SU-DHL-6 (cell line): ENCODE data around the gene THSD7A.

Source experiments
- H2AFZ ChIP-seq: fragments of 200-600 bp; sonication (generic); 2 replicates; pipeline ENCODE4 v1.6.1; 2014; ENCODE audit warnings: low read depth, mild to moderate bottlenecking, moderate library complexity, mixed read lengths, antibody characterized with exemption, low read length; ENCODE audit not compliant: severe bottlenecking
- H3F3A ChIP-seq: fragments of 200-600 bp; shearing (Covaris generic); 2 replicates; pipeline ENCODE4 v1.6.0; 2016; ENCODE audit warnings: antibody characterized with exemption, mild to moderate bottlenecking; ENCODE audit not compliant: insufficient read depth
- H3K27ac ChIP-seq: fragments of 200-600 bp; sonication (generic); 2 replicates; pipeline ENCODE4 v1.5.1; 2016; ENCODE audit warnings: low read depth, mild to moderate bottlenecking, low read length, moderate library complexity, mixed read lengths
- H3K27me3 ChIP-seq: fragments of 200-600 bp; sonication (generic), shearing (Covaris generic); 2 replicates; pipeline ENCODE4 v1.6.0; 2014; ENCODE audit warnings: mild to moderate bottlenecking, low read length
- H3K36me3 ChIP-seq: fragments of 200-600 bp; sonication (generic); 2 replicates; pipeline ENCODE4 v1.6.1; 2014; ENCODE audit warnings: mild to moderate bottlenecking, low read length, mixed read lengths
- H3K4me2 ChIP-seq: fragments of 300-600, 200-600 bp; shearing (Covaris generic), sonication (generic); 2 replicates; pipeline ENCODE4 v1.6.0; 2014; ENCODE audit warnings: low read length, low read depth, mild to moderate bottlenecking; ENCODE audit not compliant: poor library complexity, severe bottlenecking
- H3K4me3 ChIP-seq: fragments of 200-600 bp; sonication (generic); 2 replicates; pipeline ENCODE4 v1.5.1; 2014; ENCODE audit warnings: antibody characterized with exemption, low read length, mild to moderate bottlenecking, mixed read lengths; ENCODE audit not compliant: insufficient read depth, poor library complexity, severe bottlenecking
- H3K79me2 ChIP-seq: fragments of 200-600 bp; sonication (generic); 2 replicates; pipeline ENCODE4 v1.6.1; 2014; ENCODE audit warnings: mild to moderate bottlenecking, low read length, moderate library complexity; ENCODE audit not compliant: insufficient read depth
- H3K9ac ChIP-seq: fragments of 200-600 bp; sonication (generic); 2 replicates; pipeline ENCODE4 v1.7.0; 2014; ENCODE audit warnings: mild to moderate bottlenecking, low read length
- H3K9me2 ChIP-seq: fragments of 200-600 bp; sonication (generic); replicated peaks from 2 replicates; pipeline ENCODE4 v1.6.1; 2014; ENCODE audit warnings: low read length; ENCODE audit not compliant: insufficient read depth
- H3K9me3 ChIP-seq: fragments of 200-600 bp; sonication (generic); 2 replicates; pipeline ENCODE4 v1.6.1; 2014; ENCODE audit warnings: low read length, mixed read lengths; ENCODE audit not compliant: insufficient read depth
- H4K20me1 ChIP-seq: fragments of 200-600 bp; sonication (generic); 2 replicates; pipeline ENCODE4 v1.6.1; 2014; ENCODE audit warnings: low read depth, mild to moderate bottlenecking, antibody characterized with exemption, low read length, moderate library complexity, mixed read lengths
- EZH2phosphoT487 ChIP-seq: fragments of 200-600 bp; sonication (generic), shearing (Covaris generic); conservative IDR thresholded peaks from 2 replicates; pipeline ENCODE4 v1.6.1; 2018; ENCODE audit warnings: mild to moderate bottlenecking, antibody characterized with exemption, low read length, moderate library complexity, mixed read lengths
- TF ChIP-seq, protein P1 (sequence below): fragments of 200-600 bp; sonication (generic); IDR thresholded peaks from one replicate; pipeline ENCODE4 v1.5.1; 2017; ENCODE audit warnings: antibody characterized with exemption, mild to moderate bottlenecking, low read length, moderate library complexity; ENCODE audit not compliant: insufficient read depth, poor library complexity, severe bottlenecking

The THSD7A gene

DNA sequence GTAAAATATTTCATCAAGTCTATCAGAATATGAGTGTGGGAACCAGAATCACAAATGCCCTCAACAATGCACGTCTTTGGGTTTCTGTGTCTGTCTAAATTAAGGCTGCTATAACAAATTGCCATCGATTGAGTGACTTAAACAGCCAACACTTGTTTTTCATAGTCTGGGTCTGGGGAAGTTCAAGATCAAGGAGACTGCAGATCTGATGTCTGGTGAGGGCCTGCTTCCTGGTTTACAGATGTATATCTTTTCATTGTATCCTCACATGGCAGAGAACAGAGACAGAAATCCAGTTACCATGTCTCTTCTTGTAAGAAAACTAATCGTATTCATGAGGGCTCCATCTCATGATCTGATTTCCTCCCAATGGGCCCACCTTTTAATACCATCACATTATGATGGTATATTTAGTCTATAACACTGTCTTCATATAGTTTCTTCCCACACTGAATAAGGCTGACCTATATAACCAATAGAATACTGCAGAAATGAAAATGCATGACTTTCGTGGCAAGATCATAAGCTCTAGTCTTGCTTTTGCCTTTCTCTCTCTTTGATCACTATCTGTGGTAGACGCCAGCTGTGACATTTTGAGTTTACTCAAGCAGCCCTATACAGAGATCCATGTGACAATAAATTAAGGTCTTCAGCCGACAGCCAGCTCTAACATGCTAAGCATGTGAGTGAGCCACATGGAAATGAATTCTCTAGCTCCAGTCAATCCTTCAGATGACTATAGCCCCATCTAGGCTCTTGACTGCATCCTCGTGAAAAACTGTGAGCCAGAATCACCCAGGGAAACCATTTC is 51.9 kb downstream of the THSD7A start:
- Histone ChIP-seq H3K9me2 (no peaks in the 10 kb centered on the region), H3K9me3 (no peaks in the 10 kb centered on the region), H3K36me3 (no peaks in the 10 kb centered on the region), H4K20me1 (no peaks in the 10 kb centered on the region), H3K4me3 (no peak overlapping the region), H3K27ac (no peak overlapping the region), H3K79me2 (no peaks in the 10 kb centered on the region), H3F3A (no peaks in the 10 kb centered on the region), H2AFZ (no peak overlapping the region), H3K4me2 (no peak overlapping the region), H3K9ac (no peak overlapping the region), H3K27me3 (no peaks in the 10 kb centered on the region)
- TF ChIP-seq, protein P1, sequence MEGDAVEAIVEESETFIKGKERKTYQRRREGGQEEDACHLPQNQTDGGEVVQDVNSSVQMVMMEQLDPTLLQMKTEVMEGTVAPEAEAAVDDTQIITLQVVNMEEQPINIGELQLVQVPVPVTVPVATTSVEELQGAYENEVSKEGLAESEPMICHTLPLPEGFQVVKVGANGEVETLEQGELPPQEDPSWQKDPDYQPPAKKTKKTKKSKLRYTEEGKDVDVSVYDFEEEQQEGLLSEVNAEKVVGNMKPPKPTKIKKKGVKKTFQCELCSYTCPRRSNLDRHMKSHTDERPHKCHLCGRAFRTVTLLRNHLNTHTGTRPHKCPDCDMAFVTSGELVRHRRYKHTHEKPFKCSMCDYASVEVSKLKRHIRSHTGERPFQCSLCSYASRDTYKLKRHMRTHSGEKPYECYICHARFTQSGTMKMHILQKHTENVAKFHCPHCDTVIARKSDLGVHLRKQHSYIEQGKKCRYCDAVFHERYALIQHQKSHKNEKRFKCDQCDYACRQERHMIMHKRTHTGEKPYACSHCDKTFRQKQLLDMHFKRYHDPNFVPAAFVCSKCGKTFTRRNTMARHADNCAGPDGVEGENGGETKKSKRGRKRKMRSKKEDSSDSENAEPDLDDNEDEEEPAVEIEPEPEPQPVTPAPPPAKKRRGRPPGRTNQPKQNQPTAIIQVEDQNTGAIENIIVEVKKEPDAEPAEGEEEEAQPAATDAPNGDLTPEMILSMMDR = no peak
- no peak for TF ChIP-seq EZH2phosphoT487

DNA sequence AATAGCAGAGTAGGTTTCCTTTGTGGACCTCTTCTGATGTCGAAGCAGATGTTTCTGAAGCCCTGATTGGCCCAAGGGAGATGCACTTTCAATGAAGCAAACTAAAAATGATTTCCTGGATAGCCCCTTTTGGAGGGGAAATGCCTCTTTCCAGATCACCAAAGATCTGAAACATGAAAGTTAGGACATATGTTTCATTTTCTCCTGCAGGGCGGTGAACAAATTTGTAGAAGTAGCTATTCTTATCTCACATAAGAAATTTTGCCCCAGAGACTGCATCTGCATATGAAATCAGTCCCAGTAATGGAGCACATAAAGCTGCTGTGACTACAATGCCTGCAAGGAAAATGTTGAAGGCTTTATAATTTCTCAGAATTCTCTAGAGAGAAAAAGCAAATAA is 56.0 kb downstream of the THSD7A start:
- no peak overlapping the region for H3K9ac ChIP-seq

DNA sequence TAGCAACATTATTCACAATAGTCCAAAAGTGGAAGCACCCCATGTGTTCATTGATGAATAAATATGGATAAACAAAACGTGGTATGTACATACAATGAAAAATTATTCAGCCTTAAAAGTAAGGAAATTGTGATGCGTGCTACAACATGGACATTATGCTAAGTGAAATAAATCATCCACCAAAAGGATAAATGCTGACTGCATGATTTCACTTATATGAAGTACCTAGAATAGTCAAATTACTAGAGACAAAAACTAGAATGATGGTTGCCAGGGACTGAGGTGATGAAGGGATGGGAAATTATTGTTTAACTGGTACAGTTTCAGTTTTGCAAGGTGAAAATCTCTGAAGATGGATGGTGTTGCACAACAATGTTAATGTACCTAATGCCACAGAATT is 56.6 kb downstream of the THSD7A start:
- Histone ChIP-seq H3F3A (no peaks in the 10 kb centered on the region), H3K9ac (no peak overlapping the region), H3K79me2 (no peaks in the 10 kb centered on the region), H3K27ac (no peak overlapping the region), H3K9me2 (no peaks in the 10 kb centered on the region), H3K4me3 (no peak overlapping the region), H4K20me1 (no peaks in the 10 kb centered on the region), H3K4me2 (no peak overlapping the region), H3K27me3 (no peaks in the 10 kb centered on the region), H3K36me3 (no peaks in the 10 kb centered on the region), H2AFZ (no peak overlapping the region), H3K9me3 (no peaks in the 10 kb centered on the region)
- TF ChIP-seq EZH2phosphoT487 = no peak
- TF ChIP-seq, protein P1 = no peak

More for the DNA sequence above, 56.0 kb downstream of the THSD7A start:
- H3K36me3 ChIP-seq = no peaks in the 10 kb centered on the region
- H2AFZ ChIP-seq = no peak overlapping the region
- H3K9me2 ChIP-seq = no peaks in the 10 kb centered on the region
- no peaks in the 10 kb centered on the region for H3K79me2 ChIP-seq
- H3F3A ChIP-seq = no peaks in the 10 kb centered on the region
- H3K9me3 ChIP-seq = no peaks in the 10 kb centered on the region
- no peaks in the 10 kb centered on the region for H4K20me1 ChIP-seq
- TF ChIP-seq, protein P1 = no peak
- no peak for TF ChIP-seq EZH2phosphoT487
- no peak overlapping the region for H3K4me3 ChIP-seq
- no peaks in the 10 kb centered on the region for H3K27me3 ChIP-seq
- no peak overlapping the region for H3K27ac ChIP-seq
- no peak overlapping the region for H3K4me2 ChIP-seq
